Epithelial cell of esophagus (primary cell): Measurements from ENCODE around the gene ARHGAP42.
A peak's percentile ranks its signal among the peaks of the same experiment; 100 is the strongest.

Experiments
- DNase-seq: peaks from one replicate; pipeline ENCODE4 v3.0.0; 2010; ENCODE audit warnings: low read depth
- H3K4me3 ChIP-seq: 2 replicates; pipeline ENCODE4 v1.5.1; 2011; ENCODE audit warnings: mild to moderate bottlenecking, low read length, control low read depth
- CTCF ChIP-seq: IDR thresholded peaks from 2 replicates; pipeline ENCODE4 v1.5.1; 2011; ENCODE audit warnings: low read depth, mild to moderate bottlenecking, low read length, control low read depth, inconsistent platforms; ENCODE audit not compliant: insufficient read depth; ENCODE audit errors: missing control alignments

ARHGAP42 gene

GRCh38 chr11:100680070-100680469, 7.0 kb upstream of the ARHGAP42 start:
- DNase-seq: no peak
- H3K4me3 ChIP-seq: no peak overlapping the region
- TF ChIP-seq CTCF: no peak

DNA sequence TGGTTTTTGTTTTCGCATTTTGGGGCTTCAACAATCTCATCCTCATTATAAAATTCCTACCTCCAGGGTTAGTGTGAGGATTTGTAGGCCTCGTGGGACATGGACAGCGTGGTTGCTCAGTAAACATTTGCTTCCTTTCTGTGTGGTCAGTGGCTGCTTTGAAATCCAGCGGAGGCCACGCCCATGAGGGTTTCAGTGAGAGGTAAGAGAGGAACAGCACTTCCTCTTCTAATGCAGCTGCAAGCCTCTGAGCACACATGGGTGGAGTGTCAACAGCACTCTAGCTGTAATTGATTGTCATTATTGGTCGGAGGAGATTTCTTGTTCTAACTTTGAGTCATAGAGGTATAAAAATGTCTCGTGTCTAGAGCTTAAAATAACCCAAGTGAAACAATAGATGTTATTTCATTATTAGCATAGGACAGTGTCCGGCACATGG, 6.0 kb upstream of the ARHGAP42 start:
- DNase-seq: peak; percentile 77
- TF ChIP-seq CTCF: no peak
- no peak overlapping the region for H3K4me3 ChIP-seq

DNA sequence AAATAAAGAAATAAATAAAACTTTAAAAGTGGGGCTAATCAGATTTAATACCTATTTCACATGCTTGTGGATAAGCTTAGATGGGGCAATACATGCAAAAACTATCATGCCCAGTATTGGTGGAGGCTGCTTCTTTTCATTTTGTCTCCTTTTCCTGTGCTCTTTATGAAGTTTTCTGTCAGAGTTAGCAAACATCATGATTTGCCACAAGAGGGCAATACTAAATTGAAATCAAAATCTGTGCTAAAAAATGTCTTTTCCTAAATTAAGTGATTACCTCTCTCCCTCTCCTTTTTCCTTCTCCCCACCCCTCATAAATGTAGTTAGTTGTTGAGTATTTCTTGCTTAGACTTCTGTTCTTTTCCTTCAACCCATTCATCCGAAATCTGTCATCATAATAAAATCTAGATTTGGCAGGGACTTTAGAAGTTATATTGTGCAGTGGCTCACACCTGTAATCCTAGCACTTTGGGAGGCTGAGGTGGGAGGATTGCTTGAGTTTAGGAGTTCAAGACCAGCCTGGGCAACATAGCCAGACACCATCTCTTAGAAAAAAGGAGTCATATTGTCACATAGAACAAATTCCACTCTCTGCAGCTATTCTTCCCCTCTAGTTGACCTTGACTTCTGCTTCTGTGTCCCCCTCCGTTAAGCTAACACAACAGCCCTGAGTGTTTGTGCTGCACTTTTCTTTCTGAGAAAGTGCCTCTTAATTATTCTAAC, 4.7 kb upstream of the ARHGAP42 start:
- TF ChIP-seq CTCF: peak; percentile 50
- no peak for DNase-seq
- no peak overlapping the region for H3K4me3 ChIP-seq

- DNase-seq: no peak
- TF ChIP-seq CTCF: no peak
- no peak overlapping the region for H3K4me3 ChIP-seq
Observed at GRCh38 chr11:100683126-100683525, 4.0 kb upstream of the ARHGAP42 start.

DNA sequence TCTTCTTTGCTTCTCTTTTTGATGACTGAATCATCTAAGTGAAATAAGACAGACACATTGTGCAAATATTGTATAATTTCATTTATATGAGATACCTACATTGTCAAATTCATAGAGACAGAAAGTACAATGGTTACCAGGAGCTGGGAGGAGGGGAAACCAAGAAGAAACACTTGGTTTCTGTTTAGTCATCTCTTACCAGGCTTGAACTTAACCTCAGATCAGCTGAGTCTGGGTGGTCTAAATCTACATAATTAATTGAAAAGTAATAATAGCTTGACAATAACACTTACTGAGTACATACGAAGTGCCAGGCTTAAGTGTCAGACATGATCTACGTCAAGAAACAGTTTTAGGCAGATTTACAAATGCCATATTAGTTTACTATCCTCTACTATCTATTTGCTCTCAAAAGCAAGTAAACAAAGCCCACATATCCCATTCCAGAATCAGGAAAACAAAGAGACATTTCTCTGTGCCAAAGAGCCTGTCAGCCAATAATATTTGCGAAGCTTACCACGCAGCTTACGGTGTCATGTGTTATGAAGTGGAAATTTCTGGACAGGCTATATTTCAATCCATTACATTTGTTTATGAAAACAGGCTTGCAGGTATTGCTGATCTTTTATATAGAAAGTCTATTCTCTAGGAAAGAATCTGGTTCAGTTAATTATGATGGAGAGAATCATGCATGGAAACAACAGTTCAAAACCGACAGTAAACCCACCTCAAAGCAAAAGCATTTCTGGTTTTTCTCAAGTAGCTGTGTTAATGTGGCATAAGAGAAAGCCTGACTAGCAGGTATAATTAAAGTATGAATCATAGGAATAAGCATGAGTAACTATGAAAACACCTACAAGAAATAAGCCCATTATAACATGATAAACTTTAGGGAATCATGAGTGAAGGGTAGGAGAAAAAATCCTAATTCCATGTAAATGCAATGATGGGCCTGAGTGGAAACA, 2.7 kb upstream of the ARHGAP42 start:
- H3K4me3 ChIP-seq: no peak overlapping the region
- TF ChIP-seq CTCF: no peak
- DNase-seq: peak; percentile 75

DNA sequence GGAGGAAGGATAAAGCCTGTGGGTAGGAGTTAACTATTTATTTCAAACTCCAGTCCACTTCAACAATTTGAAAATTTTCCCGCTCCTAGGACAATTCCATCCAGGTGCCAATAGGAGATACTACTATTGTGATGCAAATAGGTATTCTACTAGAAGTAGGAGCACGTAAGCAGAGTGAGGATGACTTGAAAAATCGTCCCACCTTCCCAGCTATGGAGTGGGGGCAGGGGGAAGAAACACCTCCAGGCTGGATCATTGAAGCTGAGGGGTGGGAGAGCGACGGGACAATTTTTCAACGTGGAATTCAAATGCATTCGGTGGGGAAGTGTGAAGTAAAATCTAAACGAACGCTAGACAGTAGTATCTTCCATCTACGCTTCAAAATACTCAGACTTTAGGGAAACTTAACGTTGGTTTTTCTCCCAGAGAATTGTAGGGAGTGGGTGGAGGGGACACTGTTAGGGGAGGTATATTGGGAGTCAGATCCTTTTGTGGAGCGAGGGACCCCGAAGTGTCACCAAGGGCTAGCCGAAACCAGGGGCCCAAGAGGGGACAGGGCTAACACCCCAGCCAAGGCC, 523 bp upstream of the ARHGAP42 start:
- peak overlapping the region; percentile 68 for H3K4me3 ChIP-seq
- no peak for DNase-seq
- TF ChIP-seq CTCF: no peak
